IPS DF 4.7 (cell line): ENCODE results near the gene CENPQ.
"Not testable (repeated sequence)": the region's sequence is repeated elsewhere in the genome, so short reads cannot be mapped to it uniquely, and the experiment has no call there.

Experiments
- DNase-seq: peaks from one replicate; pipeline ENCODE4 v3.0.0-alpha.2; 2013; ENCODE audit warnings: low spot score; ENCODE audit errors: extremely low read depth

Gene CENPQ, protein sequence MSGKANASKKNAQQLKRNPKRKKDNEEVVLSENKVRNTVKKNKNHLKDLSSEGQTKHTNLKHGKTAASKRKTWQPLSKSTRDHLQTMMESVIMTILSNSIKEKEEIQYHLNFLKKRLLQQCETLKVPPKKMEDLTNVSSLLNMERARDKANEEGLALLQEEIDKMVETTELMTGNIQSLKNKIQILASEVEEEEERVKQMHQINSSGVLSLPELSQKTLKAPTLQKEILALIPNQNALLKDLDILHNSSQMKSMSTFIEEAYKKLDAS

DNA sequence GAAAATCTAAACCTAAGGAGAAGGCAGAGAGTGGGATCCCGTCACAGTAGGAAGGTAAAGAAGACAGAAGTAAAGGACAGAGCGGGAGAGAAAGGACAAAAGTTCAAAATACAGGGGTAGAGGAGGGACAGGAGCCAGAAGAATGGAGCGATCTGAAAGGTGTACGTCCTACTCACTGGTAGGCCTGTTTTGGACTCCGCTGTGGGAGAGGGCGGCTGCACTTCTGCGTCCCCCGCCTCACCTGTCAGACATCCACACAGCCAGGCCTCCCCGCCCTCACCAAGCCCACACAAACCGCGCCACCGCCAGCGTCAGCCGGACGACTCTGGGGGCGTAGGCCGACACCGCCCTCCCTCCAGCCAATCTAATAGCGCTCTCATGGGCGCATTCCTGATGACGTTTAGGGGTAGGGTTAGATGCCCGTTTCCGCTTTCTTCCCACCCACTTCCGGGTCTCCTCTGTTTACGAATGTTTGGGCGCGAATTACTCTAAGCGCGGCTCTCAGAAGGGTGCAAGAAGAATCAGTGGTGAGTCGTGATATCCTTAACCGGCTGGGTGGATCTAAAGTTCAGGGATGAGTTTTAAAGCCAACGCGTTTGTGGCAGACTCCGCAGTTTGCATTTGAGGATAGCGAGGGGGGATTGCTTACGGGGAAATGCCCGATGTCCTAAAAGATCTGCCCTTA lies at the start of gene CENPQ, which contains the start of gene MMUT:
TSS of gene CENPQ (plus strand) at position 444 of the 685 bp plus-strand sequence. CDS start 6,807 bp downstream, outside the sequence.
TSS of gene MMUT (minus strand) at position 327 of the 685 bp plus-strand sequence. CDS start 3,787 bp downstream, outside the sequence.
- DNase-seq: peak; percentile 89

DNA sequence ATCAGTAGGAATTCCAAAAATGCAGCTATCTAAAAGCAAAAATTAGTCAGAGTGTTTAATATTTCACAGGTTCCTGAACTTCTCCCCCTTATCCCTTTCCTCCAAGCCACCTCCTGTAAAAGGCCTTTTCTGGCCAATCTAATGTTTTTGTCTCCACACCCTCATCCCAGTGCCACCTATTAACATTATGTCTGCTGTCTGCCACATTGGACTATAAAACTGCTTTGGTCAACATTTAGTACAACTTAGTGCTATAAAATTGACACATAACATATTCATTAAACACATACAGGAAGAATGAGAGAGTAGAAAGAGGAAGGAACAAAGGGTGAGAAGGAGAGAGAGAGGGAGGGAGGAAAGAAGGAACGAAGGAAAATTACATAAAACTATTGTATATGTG lies 47.8 kb upstream of the CENPQ start:
- DNase-seq: no peak

DNA sequence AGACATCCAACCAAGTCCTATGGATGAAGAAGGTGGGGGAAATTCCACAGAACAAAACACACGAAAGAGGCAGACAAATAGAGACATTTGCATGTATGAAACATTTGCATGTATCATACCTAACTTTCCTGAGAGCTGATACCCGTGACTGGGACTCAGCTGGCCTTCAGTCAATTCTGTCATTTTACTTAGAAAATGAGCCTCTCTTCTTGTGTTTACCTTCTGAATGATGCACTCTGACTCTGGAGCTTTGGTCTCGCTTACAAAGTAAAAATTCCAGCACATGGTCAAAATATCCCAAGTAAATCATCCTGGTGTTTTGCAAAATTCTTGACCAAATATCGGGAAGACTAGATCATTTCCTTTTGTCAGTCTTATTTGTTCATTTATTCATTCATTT lies 47.0 kb upstream of the CENPQ start:
- DNase-seq: no peak

DNA sequence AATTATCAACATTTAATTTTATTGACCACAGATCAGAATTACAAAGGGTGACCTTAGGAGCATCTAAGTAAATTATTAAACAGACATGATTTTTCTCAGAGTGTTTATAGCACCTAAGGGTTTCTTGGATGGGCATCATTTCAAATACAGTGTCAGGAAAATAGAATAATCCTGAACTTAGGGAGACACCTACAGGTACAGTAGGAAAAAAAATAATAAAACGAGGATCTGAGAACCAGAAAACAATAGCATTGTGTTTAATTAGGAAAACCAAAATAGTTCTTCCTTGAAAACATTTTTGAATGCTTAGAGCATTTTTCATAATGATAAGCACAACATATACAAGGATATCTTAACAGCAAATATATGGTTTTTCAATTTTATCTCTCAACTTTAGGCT lies 39.4 kb upstream of the CENPQ start:
- DNase-seq: no peak

DNA sequence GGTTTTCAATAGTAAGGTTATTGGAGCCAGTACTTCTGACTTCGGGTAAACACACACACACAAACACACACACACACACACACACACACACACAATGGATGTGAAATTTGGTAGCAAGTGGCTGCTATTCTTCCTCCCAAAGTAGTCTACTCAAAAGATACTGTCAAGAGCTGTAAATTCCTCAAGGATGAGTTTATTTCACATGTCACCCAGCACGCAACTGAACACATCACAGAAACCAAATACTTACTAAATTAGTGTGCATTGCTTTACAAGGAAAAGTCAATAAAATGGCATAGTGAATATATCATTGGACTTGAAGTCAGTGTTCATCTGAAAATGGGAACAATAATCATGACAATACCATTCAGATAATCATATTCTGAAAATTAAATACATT lies 33.0 kb upstream of the CENPQ start:
- no peak for DNase-seq

DNA sequence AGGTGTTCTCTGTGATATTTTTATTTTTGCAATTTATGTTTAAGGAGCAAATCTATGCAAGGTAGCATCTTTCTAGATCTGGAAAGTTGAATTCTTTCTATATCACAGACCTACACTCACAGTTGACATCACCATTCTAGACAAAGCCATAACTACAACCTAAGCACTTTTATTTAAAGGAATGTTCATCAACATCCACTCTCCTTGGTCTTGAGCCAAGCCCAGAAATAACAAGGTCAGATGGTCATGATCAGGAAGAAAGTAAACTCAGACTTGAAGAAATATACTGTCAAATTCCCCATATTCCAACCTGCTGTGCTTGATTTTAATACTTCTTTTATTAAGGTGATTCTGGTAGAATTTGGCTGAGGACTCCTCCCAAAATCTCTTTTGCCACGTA lies 32.3 kb upstream of the CENPQ start:
- DNase-seq: no peak

DNA sequence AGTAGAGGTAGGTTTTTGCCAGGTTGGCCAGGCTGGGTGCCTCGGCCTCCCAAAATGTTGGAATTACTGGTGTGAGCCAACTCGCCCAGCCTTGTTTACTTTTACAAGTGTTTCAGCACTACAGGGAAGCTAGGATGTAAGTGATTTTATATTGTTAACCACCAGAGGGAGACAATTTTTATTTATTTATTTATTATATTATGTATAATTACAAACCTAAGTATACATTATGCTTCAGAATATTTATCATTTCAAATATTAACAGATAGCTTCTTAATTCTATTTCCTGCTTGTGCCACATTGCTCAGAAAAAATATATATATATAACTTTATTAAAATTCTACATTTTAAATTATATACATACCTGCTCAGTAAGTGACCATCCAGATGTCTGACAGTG lies 9.9 kb upstream of the CENPQ start:
- no peak for DNase-seq

DNA sequence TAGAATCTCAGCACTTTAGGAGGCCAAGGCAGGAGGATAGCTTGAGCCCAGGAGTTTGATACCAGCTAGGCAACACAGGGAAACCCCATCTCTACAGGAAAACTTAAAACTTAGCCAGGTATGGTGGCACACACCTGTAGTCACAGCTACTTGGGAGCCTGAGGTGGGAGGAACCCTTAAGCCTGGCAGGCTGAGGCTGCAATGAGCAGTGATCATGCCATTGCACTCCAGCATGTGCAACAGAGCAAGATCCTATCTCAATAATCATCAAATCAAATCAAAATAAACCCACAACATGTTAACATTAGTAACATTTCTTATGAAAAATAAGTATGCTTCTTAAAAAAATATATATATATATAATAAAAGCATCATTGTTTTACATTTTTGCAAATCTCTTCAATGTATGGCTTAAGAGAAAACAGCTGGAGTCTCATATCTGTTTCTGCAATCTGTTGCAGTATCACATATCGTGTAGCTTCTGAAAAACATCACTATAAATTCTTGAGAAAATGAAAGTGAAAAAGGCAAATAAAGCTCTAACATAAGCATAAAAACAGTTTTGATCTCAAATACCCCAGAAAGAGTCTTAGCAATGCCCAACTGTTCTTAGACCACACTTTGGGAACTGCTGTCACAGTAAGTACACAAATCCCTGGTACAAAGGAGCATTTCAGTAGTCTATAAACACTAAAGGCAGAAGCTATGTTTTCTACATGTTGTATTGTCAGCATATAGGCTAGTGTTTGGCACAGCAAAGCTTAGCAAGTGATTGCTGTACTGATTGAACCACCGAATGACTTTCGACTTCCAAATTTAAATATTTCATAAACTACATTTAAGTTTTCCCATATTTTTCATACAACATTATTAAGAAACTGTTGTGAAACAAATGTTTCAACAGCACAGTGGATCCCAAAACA lies 8.1 kb upstream of the CENPQ start:
- DNase-seq: no peak

DNA sequence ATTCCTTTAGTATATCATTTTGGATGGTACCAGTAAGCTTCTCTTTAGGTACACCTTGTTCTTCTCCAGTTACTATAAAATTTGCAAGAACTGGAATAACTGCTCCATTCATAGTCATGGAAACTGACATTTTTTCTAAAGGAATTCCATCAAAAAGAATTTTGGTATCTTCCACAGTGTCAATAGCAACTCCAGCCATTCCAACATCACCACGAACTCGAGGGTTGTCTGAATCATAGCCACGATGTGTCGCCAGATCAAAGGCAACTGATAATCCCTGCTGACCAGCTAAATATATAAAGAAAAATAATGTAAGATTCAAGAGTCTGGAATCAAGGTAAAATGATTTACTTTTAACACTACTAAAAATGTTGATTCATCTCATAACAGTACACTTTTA lies 5.4 kb upstream of the CENPQ start:
- no peak for DNase-seq

DNA sequence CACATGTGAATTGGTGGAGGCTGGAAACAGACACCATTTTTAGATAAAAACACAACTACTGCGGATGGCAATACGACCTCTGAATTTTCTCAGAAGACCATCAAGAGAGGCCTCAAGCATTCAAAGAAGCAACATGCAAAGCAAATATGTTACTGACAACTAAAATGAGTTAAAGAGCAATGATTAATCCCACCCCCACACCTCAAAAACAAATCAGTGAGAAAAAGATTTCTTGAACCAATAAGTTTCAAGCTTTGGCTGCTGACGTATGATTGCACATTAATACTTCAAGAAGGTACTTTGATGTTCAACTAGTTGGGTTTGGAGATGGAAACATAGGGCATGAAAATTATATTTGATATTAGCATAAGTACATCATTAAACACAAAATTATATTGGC lies 1.1 kb upstream of the CENPQ start:
- DNase-seq: no peak

DNA sequence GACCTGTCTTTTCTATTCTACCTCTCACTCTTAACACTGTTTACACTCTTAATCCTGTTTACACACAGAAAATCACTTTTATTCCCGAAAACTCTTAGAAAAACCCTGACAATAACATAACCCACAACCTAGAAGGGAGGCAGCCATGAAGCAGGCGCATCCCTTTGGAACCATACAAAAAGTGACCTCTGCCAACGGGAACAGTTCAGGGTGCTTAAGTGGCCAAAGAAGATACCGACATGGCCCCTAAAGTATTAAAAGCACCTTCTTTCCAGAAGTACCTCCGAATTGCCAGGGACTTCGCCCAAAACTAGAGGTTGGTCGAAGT lies 607 bp upstream of the CENPQ start:
- DNase-seq: no peak

DNA sequence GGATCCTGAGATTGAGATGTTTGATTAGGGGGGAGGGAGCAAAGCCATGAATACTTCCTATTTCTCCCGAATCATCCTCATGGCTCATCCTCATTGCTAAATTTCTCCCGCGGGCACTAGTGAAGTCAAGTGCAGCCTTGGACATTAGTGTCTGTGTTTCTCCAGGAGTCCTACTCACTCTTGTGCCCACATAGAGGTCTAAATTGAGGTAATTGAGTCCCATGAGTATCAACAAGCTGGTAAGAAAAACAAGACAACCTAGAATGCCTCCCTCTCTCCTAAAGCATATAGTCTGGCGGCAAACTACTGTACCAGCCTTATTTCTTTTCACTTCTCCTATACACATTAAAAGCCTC lies 420 bp downstream of the CENPQ start:
- DNase-seq: no peak

DNA sequence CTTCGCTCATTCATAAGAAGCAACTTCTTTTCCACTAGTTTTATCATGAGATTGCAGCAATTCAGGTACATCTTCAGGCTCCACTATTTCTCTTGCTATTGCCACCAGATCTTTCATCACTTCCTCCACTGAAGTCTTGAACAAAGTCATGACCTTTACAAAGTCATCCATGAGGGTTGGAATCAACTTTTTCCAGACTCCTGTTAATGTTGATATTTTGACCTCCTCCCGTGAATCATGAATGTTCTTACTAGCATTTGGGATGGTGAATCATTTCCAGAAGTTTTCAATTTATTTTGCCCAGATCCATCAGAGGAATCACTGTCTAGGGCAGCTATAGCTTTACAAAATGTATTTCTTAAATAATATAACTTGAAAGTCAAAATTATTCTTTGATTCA lies 1.5 kb downstream of the CENPQ start:
- no peak for DNase-seq

DNA sequence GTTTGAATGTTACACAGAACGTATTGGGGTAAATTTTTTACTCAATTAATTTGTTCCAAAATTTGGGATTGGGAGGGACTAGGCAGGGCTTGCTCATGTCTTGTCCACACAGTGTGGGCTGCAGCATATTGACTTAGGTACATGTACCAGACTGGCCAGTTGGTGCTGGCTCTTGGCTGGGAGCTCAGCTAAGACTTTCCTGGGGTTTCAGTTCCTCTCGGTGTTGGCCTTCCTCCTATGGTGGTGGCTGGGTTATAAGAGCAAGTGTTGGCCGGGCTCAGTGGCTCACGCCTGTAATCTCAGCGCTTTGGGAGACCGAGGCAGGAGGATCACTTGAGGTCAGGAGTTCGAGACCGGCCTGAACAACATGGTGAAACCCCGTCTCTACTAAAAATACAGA lies 4.9 kb downstream of the CENPQ start:
- DNase-seq: no peak

DNA sequence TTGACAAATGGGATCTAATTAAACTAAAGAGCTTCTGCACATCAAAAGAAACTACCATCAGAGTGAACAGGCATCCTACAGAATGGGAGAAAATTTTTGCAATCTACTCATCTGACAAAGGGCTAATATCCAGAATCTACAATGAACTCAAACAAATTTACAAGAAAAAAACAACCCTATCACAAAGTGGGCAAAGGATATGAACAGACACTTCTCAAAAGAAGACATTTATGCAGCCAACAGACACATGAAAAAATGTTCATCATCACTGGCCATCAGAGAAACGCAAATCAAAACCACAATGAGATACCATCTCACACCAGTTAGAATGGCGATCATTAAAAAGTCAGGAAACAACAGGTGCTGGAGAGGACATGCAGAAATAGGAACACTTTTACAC lies 13.4 kb downstream of the CENPQ start:
- not testable (repeated sequence) for DNase-seq

DNA sequence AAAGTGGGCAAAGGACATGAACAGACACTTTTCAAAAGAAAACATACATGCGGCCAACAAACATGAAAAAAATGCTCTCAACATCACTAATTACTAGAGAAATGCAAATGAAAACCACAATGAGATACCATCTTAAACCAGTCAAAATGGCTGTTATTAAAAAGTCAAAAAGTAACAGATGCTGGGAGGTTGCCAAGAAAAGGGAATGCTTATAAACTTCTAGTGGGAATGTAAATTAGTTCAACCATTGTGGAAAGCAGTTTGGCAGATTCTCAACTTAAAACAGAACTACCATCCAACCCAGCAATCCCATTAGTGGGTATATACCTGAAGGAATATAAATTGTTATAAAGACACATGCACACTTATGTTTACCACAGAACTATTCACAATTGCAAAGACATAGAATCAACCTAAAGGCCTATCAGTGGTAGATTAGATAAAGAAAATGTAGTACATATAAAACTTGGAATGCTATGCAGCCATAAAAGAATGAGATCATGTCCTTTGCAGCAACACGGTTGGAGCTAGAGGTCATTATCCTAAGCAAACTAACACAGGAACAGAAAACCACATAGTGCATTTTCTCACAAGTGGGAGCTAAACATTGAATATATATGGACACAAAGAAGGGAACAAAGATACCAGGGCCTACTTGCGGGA lies 16.3 kb downstream of the CENPQ start:
- DNase-seq: no peak

DNA sequence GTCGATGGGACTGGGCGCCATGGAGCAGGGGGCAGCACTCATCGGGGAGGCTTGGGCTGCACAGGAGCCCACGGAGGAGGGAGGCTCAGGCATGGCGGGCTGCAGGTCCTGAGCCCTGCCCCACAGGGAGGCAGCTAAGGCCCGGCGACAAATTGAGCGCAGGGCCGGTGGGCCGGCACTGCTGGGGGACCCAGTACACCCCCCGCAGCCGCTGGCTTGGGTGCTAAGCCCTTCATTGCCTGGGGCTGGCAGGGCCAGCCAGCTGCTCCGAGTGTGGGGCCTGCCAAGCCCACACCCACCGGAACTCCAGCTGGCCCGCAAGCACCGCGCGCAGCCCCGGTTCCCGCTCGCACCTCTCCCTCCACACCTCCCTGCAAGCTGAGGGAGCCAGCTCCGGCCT lies 18.7 kb downstream of the CENPQ start:
- DNase-seq: not testable (repeated sequence)

DNA sequence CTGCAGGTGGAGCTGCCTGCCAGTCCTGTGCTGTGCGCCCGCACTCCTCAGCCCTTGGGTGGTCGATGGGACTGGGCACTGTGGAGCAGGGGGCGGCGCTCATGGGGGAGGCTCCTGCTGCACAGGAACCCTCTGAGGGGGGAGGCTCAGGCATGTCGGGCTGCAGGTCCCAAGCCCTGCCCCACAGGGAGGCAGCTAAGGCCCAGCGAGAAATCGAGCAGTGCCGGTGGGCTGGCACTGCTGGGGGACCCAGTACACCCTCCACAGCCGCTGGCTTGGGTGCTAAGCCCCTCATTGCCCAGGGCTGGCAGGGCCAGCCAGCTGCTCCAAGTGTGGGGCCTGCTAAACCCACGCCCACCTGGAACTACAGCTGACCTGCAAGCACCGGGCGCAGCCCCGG lies 20.2 kb downstream of the CENPQ start:
- DNase-seq: not testable (repeated sequence)

DNA sequence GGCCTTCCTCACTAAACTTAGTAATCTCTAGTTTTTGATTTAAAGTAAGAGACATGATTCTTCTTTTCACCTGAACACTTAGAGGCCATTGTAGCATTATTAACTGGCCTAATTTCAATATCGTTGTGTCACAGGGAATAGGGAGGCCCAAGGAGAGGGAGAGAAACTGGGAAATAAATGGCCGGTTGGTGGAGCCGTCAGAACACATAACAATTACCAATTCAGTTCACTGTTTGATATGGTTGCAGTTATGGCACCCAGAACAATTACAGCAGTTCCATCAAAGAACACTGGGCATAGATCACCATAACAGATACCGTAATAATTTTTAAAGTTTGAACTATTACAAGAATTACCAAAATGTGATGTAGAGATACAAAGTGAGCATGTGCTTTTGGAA lies 27.5 kb downstream of the CENPQ start:
- no peak for DNase-seq

DNA sequence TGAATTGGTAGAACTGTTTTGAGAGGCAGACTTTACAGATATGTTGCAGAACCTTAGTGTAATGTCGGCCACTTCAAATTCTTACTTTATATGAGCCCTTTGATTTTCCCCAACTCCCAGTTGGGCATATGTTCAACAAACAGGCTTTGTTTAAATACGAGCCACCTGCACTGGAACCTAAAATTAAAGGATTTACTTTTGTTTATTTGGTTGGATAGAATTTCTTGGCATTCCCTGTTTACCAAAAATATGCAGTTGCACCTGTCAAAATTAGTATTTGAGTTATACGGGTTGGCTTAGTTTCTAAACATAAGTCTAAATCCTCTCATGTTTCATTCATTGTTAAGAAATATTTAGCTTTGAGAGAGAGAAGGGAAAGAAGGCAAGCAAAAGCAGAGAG lies 34.1 kb downstream of the CENPQ start:
- no peak for DNase-seq

DNA sequence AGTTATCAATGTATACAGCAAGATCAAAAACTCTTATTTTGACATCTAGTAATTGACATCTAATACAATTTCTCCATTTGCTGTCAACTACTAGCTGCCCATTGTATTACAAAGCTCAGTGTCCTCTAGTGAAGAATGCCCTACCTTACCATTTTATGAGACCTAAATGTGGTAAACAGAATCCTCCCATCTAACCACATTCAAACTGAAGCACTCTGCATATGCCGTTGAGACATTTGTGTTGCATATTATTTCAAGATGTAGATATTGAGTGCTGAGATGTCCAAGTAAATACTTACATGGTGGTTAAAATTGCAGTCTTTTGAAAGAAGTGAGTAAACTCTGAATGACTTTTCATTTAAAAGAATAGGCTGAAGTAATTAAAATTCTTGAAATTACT lies 36.0 kb downstream of the CENPQ start:
- no peak for DNase-seq

DNA sequence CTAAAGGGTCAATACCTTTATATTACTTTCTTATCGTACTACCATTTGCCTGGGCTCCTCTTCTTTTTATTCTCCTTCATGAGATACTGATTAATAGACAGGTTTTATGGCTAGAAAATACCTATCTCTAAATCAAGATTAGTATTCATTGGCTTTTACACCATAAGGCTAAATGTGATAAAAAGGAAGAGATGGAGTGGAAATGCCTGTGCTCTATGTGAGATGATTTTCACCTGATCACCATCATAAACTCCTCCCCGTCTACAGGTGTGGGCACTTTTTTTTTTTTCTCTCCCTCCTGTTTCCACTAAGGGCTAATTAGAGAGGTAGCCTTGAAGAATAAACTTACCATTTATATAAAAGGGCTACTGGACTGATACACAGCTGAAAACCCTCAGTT lies 36.5 kb downstream of the CENPQ start, which contains the start of gene GLYATL3:
TSS of gene GLYATL3 (plus strand) at position 301 of the 400 bp plus-strand sequence. CDS start 12,068 bp downstream, outside the sequence.
- no peak for DNase-seq
